Stimulated activated CD8-positive, alpha-beta memory T cell treated with anti-CD3 and anti-CD28 coated beads, Interleukin-4, amount 100 ng/mL, for 24 hours (primary cell): ENCODE results near the gene APEH.

Experiments used
- DNase-seq: peaks from one replicate; pipeline ENCODE4 v3.0.0-alpha.2; 2020; ENCODE audit warnings: low read depth

APEH gene

GRCh38 chr3:49650637-49651036 is 23.5 kb upstream of the APEH start:
- no peak for DNase-seq

GRCh38 chr3:49652218-49652902 is 21.8 kb upstream of the APEH start:
- DNase-seq, result no peak

GRCh38 chr3:49652903-49653415 is 21.2 kb upstream of the APEH start:
- no peak for DNase-seq

GRCh38 chr3:49653621-49654020 is 20.5 kb upstream of the APEH start:
- DNase-seq, result no peak

GRCh38 chr3:49654176-49654825 is 19.9 kb upstream of the APEH start:
- DNase-seq, result no peak

GRCh38 chr3:49654955-49655556 is 19.1 kb upstream of the APEH start:
- DNase-seq, result no peak

- no peak for DNase-seq
These were observed 18.3 kb upstream of the APEH start for GRCh38 chr3:49655731-49656285.

- no peak for DNase-seq
These were observed 17.5 kb upstream of the APEH start for GRCh38 chr3:49656541-49657112.

GRCh38 chr3:49657208-49657915 is 16.8 kb upstream of the APEH start:
- DNase-seq, result no peak

- no peak for DNase-seq
These were observed 15.4 kb upstream of the APEH start for GRCh38 chr3:49658711-49659110.

GRCh38 chr3:49659756-49660155 is 14.4 kb upstream of the APEH start:
- DNase-seq, result no peak

- no peak for DNase-seq
These were observed 12.9 kb upstream of the APEH start for GRCh38 chr3:49661281-49661680.

GRCh38 chr3:49662021-49662420 is 12.1 kb upstream of the APEH start:
- no peak for DNase-seq

GRCh38 chr3:49662720-49663413 is 11.3 kb upstream of the APEH start:
- no peak for DNase-seq

- no peak for DNase-seq
These were observed 10.3 kb upstream of the APEH start for GRCh38 chr3:49663831-49664230.

- no peak for DNase-seq
These were observed 9.9 kb upstream of the APEH start for GRCh38 chr3:49664300-49664699.

- DNase-seq, result no peak
These were observed 8.2 kb upstream of the APEH start for GRCh38 chr3:49665822-49666519.

GRCh38 chr3:49666592-49666991 is 7.6 kb upstream of the APEH start:
- DNase-seq, result no peak

GRCh38 chr3:49667701-49668413 is 6.3 kb upstream of the APEH start:
- no peak for DNase-seq

GRCh38 chr3:49668414-49668797 is 5.7 kb upstream of the APEH start:
- no peak for DNase-seq
